ENCODE results near the gene UNK. TPM values are rescaled to one million over a fixed set of nuclear protein-coding genes. Genes with fewer than 3 reads are reported as not detected.

UNK gene
- total RNA-seq, 1 experiment from 2014 or later, result 16.0 TPM

DNA sequence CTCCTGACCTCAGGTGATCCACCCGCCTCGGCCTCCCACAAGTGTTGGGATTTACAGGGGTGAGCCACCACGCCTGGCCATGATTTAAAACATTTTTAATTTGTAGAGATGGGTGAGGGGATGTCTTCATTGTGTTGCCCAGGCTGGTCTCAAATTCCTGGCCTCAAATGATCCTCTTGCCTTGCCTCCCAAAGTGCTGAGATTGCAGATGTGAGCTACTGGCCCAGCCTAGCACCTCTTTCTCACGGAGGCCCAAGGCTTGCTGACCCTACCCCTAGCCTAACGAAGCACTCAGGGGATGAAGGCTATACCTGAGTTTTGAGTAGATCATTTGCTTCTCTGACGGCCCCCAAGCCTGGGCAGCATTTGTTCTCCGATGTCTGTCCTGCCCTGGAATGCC, 26.6 kb downstream of the UNK start:
- POLR2A ChIA-PET, result interaction anchor here (0.6 to 1.1 kb wide), 2 partner anchors 25 to 28 kb away, joined by 3 read pairs; no protein-coding TSS in a partner anchor
- intact Hi-C loops (cut with micrococcal nuclease), result no loop called here
- H3K9me3 Mint-ChIP-seq (ENCODE audit: unreplicated experiment), result no peaks in the 10 kb centered on the region
- no peak overlapping the region for H3K4me3 Mint-ChIP-seq (ENCODE audit: unreplicated experiment)
- H3K36me3 Mint-ChIP-seq (ENCODE audit: insufficient read depth, unreplicated experiment), result peaks cover 17% of the 10 kb centered on the region
- peaks cover 22% of the 10 kb centered on the region for H3K4me1 Mint-ChIP-seq (ENCODE audit: insufficient read depth, unreplicated experiment)
- no peak overlapping the region for H3K27ac Mint-ChIP-seq (ENCODE audit: low read depth, unreplicated experiment)
- BruUV-seq (replicated peaks), result no TSS peak
- H3K27me3 Mint-ChIP-seq (ENCODE audit: insufficient read depth, unreplicated experiment), result no peaks in the 10 kb centered on the region
- TF ChIP-seq CTCF (IDR thresholded peaks at IDR 0.05; ENCODE audit: unreplicated experiment), result no peak
- CTCF ChIA-PET, result no interaction called here
- no peak for DNase-seq (ENCODE audit: unreplicated experiment)

GRCh38 chr17:75812096-75813013, 27.7 kb downstream of the UNK start:
- no peaks in the 10 kb centered on the region for H3K9me3 Mint-ChIP-seq (ENCODE audit: unreplicated experiment)
- ChIA-PET POLR2A (interaction anchor here (1.2 to 1.3 kb wide), 2 partner anchors 32 to 37 kb away, joined by 3 read pairs; no protein-coding TSS in a partner anchor), CTCF (interaction anchor here (0.9 kb wide), 1 partner anchor 13 kb away, joined by 3 read pairs; no protein-coding TSS in a partner anchor)
- intact Hi-C loops (cut with micrococcal nuclease), result no loop called here
- no peak for DNase-seq (ENCODE audit: unreplicated experiment)
- H3K4me3 Mint-ChIP-seq (ENCODE audit: unreplicated experiment), result no peak overlapping the region
- peaks cover 23% of the 10 kb centered on the region for H3K36me3 Mint-ChIP-seq (ENCODE audit: insufficient read depth, unreplicated experiment)
- TF ChIP-seq CTCF (IDR thresholded peaks at IDR 0.05; ENCODE audit: unreplicated experiment), result no peak
- BruUV-seq (replicated peaks), result no TSS peak
- no peak overlapping the region for H3K27ac Mint-ChIP-seq (ENCODE audit: low read depth, unreplicated experiment)
- peaks cover 22% of the 10 kb centered on the region for H3K4me1 Mint-ChIP-seq (ENCODE audit: insufficient read depth, unreplicated experiment)
- H3K27me3 Mint-ChIP-seq (ENCODE audit: insufficient read depth, unreplicated experiment), result no peaks in the 10 kb centered on the region

DNA sequence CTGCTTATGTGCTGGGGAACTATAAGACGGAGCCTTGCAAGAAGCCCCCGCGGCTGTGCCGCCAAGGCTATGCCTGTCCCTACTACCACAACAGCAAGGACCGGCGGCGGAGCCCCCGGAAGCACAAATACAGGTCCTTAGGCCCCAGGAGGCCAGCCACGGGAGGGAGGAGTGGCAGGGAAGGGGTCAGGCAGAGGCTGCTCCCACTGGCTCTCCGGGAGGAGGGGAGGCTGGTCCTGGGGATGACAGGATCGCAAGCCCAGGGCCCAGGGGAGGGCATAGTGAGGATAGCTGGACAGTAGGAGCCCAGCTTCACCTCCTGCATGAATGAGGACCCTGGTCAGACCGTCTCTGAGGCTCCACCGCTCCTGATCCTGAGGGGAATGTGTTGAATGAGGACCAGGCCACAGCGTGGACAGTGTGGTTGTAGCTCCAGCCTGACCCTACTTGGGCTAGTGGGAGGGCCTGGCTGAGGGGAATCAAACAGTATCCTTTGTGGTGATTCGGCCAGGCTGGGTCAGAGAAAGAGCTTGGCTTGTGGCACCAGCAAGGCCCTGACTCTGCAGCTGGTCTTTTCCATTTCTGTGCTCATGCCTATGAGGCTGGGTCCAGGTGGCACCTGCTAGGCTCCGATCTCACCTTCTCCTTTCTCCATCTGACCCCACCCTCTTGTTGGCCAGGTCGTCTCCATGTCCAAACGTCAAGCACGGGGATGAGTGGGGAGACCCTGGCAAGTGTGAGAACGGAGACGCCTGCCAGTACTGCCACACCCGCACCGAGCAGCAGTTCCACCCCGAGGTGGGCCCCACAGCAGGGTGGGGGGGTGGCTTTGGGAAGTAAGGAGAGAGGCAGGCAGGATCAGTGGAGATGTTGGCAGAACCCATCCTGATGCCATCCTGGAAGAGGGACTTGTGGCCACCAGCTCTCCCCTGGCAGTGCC, 28.7 kb downstream of the UNK start:
- Mint-ChIP-seq H3K27ac (ENCODE audit: low read depth, unreplicated experiment) (no peak overlapping the region), H3K4me1 (ENCODE audit: insufficient read depth, unreplicated experiment) (peaks cover 15% of the 10 kb centered on the region)

More for the DNA sequence above, 28.7 kb downstream of the UNK start:
- no peak for DNase-seq (ENCODE audit: unreplicated experiment)
- BruUV-seq (replicated peaks), result no TSS peak
- Mint-ChIP-seq H3K9me3 (ENCODE audit: unreplicated experiment) (no peaks in the 10 kb centered on the region), H3K27me3 (ENCODE audit: insufficient read depth, unreplicated experiment) (no peaks in the 10 kb centered on the region), H3K36me3 (ENCODE audit: insufficient read depth, unreplicated experiment) (peaks cover 24% of the 10 kb centered on the region), H3K4me3 (ENCODE audit: unreplicated experiment) (no peak overlapping the region)
- intact Hi-C loops (cut with micrococcal nuclease), result no loop called here
- no peak for TF ChIP-seq CTCF (IDR thresholded peaks at IDR 0.05; ENCODE audit: unreplicated experiment)
- ChIA-PET POLR2A (interaction anchor here (0.9 to 2.6 kb wide), 5 partner anchors 10 to 38 kb away, joined by 3 to 11 read pairs (median 3); partner anchors contain the start of gene UNK), CTCF (interaction anchor here (0.9 kb wide), 1 partner anchor 12 kb away, joined by 3 read pairs; no protein-coding TSS in a partner anchor)
